GM23338 (cell line): Measurements from ENCODE around the gene CLTRN. TPM values are rescaled to one million over a fixed set of nuclear protein-coding genes. Genes with fewer than 3 reads are reported as not detected.

ENCODE experiments used
- ATAC-seq: fragments of 200-7000 bp; cut with Tn5 transposase; 3 replicates; pipeline ENCODE4 v1.9.1; 2020
- DNase-seq: peaks from one replicate; pipeline ENCODE4 v3.0.0-alpha.2; 2015; ENCODE audit warnings: low spot score
- H2AFZ ChIP-seq: fragments of 200-600 bp; sonication (generic); 2 replicates; pipeline ENCODE4 v1.8.0; 2016; ENCODE audit warnings: antibody characterized with exemption, mild to moderate bottlenecking, moderate library complexity
- H3F3A ChIP-seq: fragments of 200-600 bp; sonication (generic); replicated peaks from 2 replicates; pipeline ENCODE4 v1.8.0; 2017; ENCODE audit warnings: antibody characterized with exemption, mixed run types, low read depth
- H3K27ac ChIP-seq: fragments of 200-600 bp; sonication (generic); 2 replicates; pipeline ENCODE4 v1.6.1; 2016; ENCODE audit warnings: low read depth
- H3K27me3 ChIP-seq: fragments of 200-600 bp; sonication (generic); 2 replicates; pipeline ENCODE4 v1.8.0; 2016; ENCODE audit warnings: mild to moderate bottlenecking, mixed run types, moderate library complexity; ENCODE audit not compliant: insufficient read depth
- H3K36me3 ChIP-seq: fragments of 200-600 bp; sonication (generic); 2 replicates; pipeline ENCODE4 v1.8.0; 2016; ENCODE audit warnings: mild to moderate bottlenecking; ENCODE audit not compliant: insufficient read depth
- H3K4me1 ChIP-seq: fragments of 200-600 bp; sonication (generic); 2 replicates; pipeline ENCODE4 v1.8.0; 2016; ENCODE audit warnings: mild to moderate bottlenecking, moderate library complexity; ENCODE audit not compliant: insufficient read depth
- H3K4me2 ChIP-seq: fragments of 200-600 bp; sonication (generic); 2 replicates; pipeline ENCODE4 v1.7.1; 2017; ENCODE audit warnings: mixed run types
- H3K4me3 ChIP-seq: fragments of 200-600 bp; sonication (generic); 2 replicates; pipeline ENCODE4 v1.6.1; 2016; ENCODE audit warnings: mixed run types
- H3K79me2 ChIP-seq: fragments of 200-600 bp; sonication (generic); replicated peaks from 2 replicates; pipeline ENCODE4 v1.8.0; 2017; ENCODE audit warnings: mild to moderate bottlenecking; ENCODE audit not compliant: insufficient read depth
- H3K9me2 ChIP-seq: fragments of 200-600 bp; sonication (generic); 2 replicates; pipeline ENCODE4 v1.8.0; 2017; ENCODE audit not compliant: insufficient read depth
- H4K20me1 ChIP-seq: fragments of 200-600 bp; sonication (generic); replicated peaks from 2 replicates; pipeline ENCODE4 v1.8.0; 2017; ENCODE audit warnings: mild to moderate bottlenecking; ENCODE audit not compliant: insufficient read depth
- H3K27ac Mint-ChIP-seq: 2 replicates; pipeline ENCODE4 v1.8.0; 2020; ENCODE audit warnings: inconsistent platforms, mild to moderate bottlenecking, moderate library complexity, mixed read lengths
- H3K27me3 Mint-ChIP-seq: 3 replicates; pipeline ENCODE4 v1.8.0; 2022; ENCODE audit warnings: low read depth, mild to moderate bottlenecking, moderate library complexity, mixed read lengths, inconsistent platforms; ENCODE audit not compliant: insufficient read depth, poor library complexity
- H3K36me3 Mint-ChIP-seq: 3 replicates; pipeline ENCODE4 v1.8.0; 2021; ENCODE audit warnings: low read depth, mild to moderate bottlenecking, inconsistent platforms, moderate library complexity, mixed read lengths
- H3K4me1 Mint-ChIP-seq: 3 replicates; pipeline ENCODE4 v1.8.0; 2020; ENCODE audit warnings: mild to moderate bottlenecking, inconsistent platforms, mixed read lengths
- H3K4me3 Mint-ChIP-seq: 3 replicates; pipeline ENCODE4 v1.8.0; 2021; ENCODE audit warnings: moderate library complexity, mild to moderate bottlenecking, inconsistent platforms, mixed read lengths
- H3K9me3 Mint-ChIP-seq: 3 replicates; pipeline ENCODE4 v1.8.0; 2020; ENCODE audit warnings: moderate library complexity, mild to moderate bottlenecking, inconsistent platforms, mixed read lengths
- CREB1 ChIP-seq: fragments of 250-450 bp; sonication (Bioruptor Pico); IDR thresholded peaks from 2 replicates; pipeline ENCODE4 v1.5.0; 2020; ENCODE audit warnings: low read depth, mild to moderate bottlenecking, moderate library complexity
- CTCF ChIP-seq, 2 experiments: fragments of 200-600 bp in 1 of 2; sonication (generic) in 1 of 2; conservative IDR thresholded peaks; 2 replicates each; pipeline versions ENCODE4 v1.5.1 to v1.6.1; 2016 to 2017; ENCODE audit warnings: antibody characterized with exemption in 2 of 2, low read depth in 2 of 2, mild to moderate bottlenecking in 2 of 2, moderate library complexity in 1 of 2
- ETS1 ChIP-seq: IDR thresholded peaks from 2 replicates; pipeline ENCODE4 v1.6.1; 2016; ENCODE audit warnings: antibody characterized with exemption
- EZH2 ChIP-seq: fragments of 200-600 bp; sonication (generic); IDR thresholded peaks from one replicate; pipeline ENCODE4 v1.8.0; 2017; ENCODE audit warnings: antibody characterized with exemption, mild to moderate bottlenecking, low read depth; ENCODE audit not compliant: unreplicated experiment
- EZH2phosphoT487 ChIP-seq: fragments of 200-600 bp; sonication (generic); IDR thresholded peaks from one replicate; pipeline ENCODE4 v1.8.1; 2018; ENCODE audit warnings: antibody characterized with exemption; ENCODE audit not compliant: unreplicated experiment
- JUNB ChIP-seq: IDR thresholded peaks from one replicate; pipeline ENCODE4 v1.6.1; 2016; ENCODE audit warnings: antibody characterized with exemption; ENCODE audit not compliant: unreplicated experiment
- NANOG ChIP-seq: IDR thresholded peaks from 2 replicates; pipeline ENCODE4 v1.6.1; 2016; ENCODE audit warnings: antibody characterized with exemption, borderline replicate concordance
- POLR2AphosphoS5 ChIP-seq: IDR thresholded peaks from 2 replicates; pipeline ENCODE4 v1.6.1; 2016; ENCODE audit warnings: antibody characterized with exemption, low read depth
- REST ChIP-seq: IDR thresholded peaks from one replicate; pipeline ENCODE4 v1.6.1; 2018; ENCODE audit warnings: antibody characterized with exemption; ENCODE audit not compliant: unreplicated experiment
- STAT1 ChIP-seq: IDR thresholded peaks from one replicate; pipeline ENCODE4 v1.6.1; 2016; ENCODE audit warnings: antibody characterized with exemption; ENCODE audit not compliant: unreplicated experiment
- ZNF114 ChIP-seq: fragments of 250-450 bp; sonication (Bioruptor Pico); IDR thresholded peaks from 2 replicates; pipeline ENCODE4 v1.5.0; 2020; ENCODE audit warnings: mild to moderate bottlenecking, moderate library complexity
- ZNF331 ChIP-seq: fragments of 250-450 bp; sonication (Bioruptor Pico); IDR thresholded peaks from 2 replicates; pipeline ENCODE4 v1.5.0; 2020; ENCODE audit warnings: low read depth, mild to moderate bottlenecking, moderate library complexity
- ZNF462 ChIP-seq: fragments of 250-450 bp; sonication (Bioruptor Pico); IDR thresholded peaks from 2 replicates; pipeline ENCODE4 v1.5.0; 2020; ENCODE audit warnings: mild to moderate bottlenecking, moderate library complexity
- polyA plus RNA-seq: library from polyadenylated mRNA; unstranded; fragments of >200 nt; fragmentation: Nextera tagmentation; extraction: Ambion mirVana; gene quantifications from 2 replicates; pipeline ENCODE4 v1.2.1, GENCODE V29; 2016
- total RNA-seq: library from RNA; depleted of rRNA; stranded (reverse); fragments of >200 nt; shearing (Covaris generic); gene quantifications from 2 replicates; pipeline ENCODE4 v1.2.3, GENCODE V29; 2014

The CLTRN gene
- total and polyA plus RNA-seq, 2 experiments from 2014 or later, result 1.7 to 2.7 TPM

GRCh38 chrX:15605226-15605625, 59.4 kb downstream of the CLTRN start:
- no peak overlapping the region for H3K27ac Mint-ChIP-seq

More at GRCh38 chrX:15605226-15605625, 59.4 kb downstream of the CLTRN start:
- H3K27me3 ChIP-seq, result no peaks in the 10 kb centered on the region
- H4K20me1 ChIP-seq, result no peaks in the 10 kb centered on the region
- H3K36me3 ChIP-seq, result no peaks in the 10 kb centered on the region
- H3K27ac ChIP-seq, result no peak overlapping the region
- H2AFZ ChIP-seq, result no peak overlapping the region
- TF ChIP-seq CREB1 (CRISPR knock-in tag), result no peak
- no peak for TF ChIP-seq STAT1
- no peak for TF ChIP-seq ETS1
- no peak for TF ChIP-seq JUNB
- no peak for TF ChIP-seq REST
- no peak for TF ChIP-seq ZNF331
- no peak for TF ChIP-seq NANOG
- TF ChIP-seq POLR2AphosphoS5, result no peak
- no peak for TF ChIP-seq CTCF (conservative IDR thresholded peaks at IDR 0.05; ENCODE audit: low read depth in 2 of 2)
- TF ChIP-seq ZNF114 (CRISPR knock-in tag), result no peak
- no peak for TF ChIP-seq EZH2phosphoT487
- TF ChIP-seq ZNF462, result no peak
- no peak for TF ChIP-seq EZH2
- H3F3A ChIP-seq, result no peaks in the 10 kb centered on the region
- Mint-ChIP-seq H3K4me1 (peaks cover 3% of the 10 kb centered on the region; the same call in 2 of the 3 replicates), H3K36me3 (no peaks in the 10 kb centered on the region), H3K4me3 (no peak overlapping the region), H3K9me3 (no peaks in the 10 kb centered on the region), H3K27me3 (peaks cover 4% of the 10 kb centered on the region)
- H3K79me2 ChIP-seq, result no peaks in the 10 kb centered on the region
- no peaks in the 10 kb centered on the region for H3K9me2 ChIP-seq
- no peak overlapping the region for H3K4me2 ChIP-seq
- DNase-seq, result no peak
- H3K4me3 ChIP-seq, result no peak overlapping the region
- no peak for ATAC-seq
- no peaks in the 10 kb centered on the region for H3K4me1 ChIP-seq
